GM12878 (cell line): ENCODE results near the gene COL19A1.

Experiments used
- CHD1 ChIP-seq: IDR thresholded peaks from 2 replicates; pipeline ENCODE4 v1.6.1; 2012; ENCODE audit warnings: low read depth, low read length, improper control_type of control experiment
- CHD2 ChIP-seq: IDR thresholded peaks from 2 replicates; pipeline ENCODE4 v1.6.1; 2011; ENCODE audit warnings: low read depth, low read length, improper control_type of control experiment, borderline replicate concordance
- ESRRA ChIP-seq: IDR thresholded peaks from 2 replicates; pipeline ENCODE4 v1.6.1; 2012; ENCODE audit warnings: mild to moderate bottlenecking, low read length, improper control_type of control experiment
- RFX5 ChIP-seq: IDR thresholded peaks from 2 replicates; pipeline ENCODE4 v1.6.1; 2011; ENCODE audit warnings: low read depth, low read length, improper control_type of control experiment
- TF ChIP-seq, protein P1 (sequence below), 3 experiments: IDR thresholded peaks in 2 of 3; conservative IDR thresholded peaks in 1 of 3; 2 replicates each; pipeline ENCODE4 v1.5.1; 2011; ENCODE audit warnings: low read depth in 3 of 3, low read length in 3 of 3, mild to moderate bottlenecking in 3 of 3, control low read depth in 2 of 3, moderate library complexity in 2 of 3, inconsistent platforms in 1 of 3, mixed read lengths in 1 of 3; ENCODE audit not compliant: control insufficient read depth in 2 of 3, insufficient read depth in 1 of 3; ENCODE audit errors: extremely low read depth in 1 of 3

DNA sequence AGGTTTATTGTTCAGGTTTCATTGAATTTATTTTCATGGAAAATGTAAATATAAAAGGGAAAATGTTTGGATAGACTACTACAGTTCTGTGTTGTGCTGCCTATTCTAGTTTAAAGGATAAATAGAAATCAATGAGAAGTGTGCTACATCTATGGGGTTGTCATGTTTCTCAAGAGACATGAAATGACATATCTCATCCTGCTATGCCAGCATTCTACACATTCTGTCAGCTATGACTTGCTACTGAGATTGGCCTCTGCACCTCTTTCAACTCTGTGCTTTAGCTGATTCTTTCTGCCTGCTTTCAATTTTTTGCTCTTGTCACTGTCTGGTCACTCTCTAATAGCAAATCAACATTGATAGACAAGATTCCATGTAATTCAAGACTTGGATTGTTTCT is 33.8 kb upstream of the COL19A1 start:
- TF ChIP-seq CHD2 (no peak), CHD1 (no peak), RFX5 (no peak), ESRRA (no peak)
- TF ChIP-seq, protein P1, sequence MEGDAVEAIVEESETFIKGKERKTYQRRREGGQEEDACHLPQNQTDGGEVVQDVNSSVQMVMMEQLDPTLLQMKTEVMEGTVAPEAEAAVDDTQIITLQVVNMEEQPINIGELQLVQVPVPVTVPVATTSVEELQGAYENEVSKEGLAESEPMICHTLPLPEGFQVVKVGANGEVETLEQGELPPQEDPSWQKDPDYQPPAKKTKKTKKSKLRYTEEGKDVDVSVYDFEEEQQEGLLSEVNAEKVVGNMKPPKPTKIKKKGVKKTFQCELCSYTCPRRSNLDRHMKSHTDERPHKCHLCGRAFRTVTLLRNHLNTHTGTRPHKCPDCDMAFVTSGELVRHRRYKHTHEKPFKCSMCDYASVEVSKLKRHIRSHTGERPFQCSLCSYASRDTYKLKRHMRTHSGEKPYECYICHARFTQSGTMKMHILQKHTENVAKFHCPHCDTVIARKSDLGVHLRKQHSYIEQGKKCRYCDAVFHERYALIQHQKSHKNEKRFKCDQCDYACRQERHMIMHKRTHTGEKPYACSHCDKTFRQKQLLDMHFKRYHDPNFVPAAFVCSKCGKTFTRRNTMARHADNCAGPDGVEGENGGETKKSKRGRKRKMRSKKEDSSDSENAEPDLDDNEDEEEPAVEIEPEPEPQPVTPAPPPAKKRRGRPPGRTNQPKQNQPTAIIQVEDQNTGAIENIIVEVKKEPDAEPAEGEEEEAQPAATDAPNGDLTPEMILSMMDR (IDR thresholded peaks at IDR 0.05 in 2 of 3, conservative IDR thresholded peaks at IDR 0.05 in 1 of 3; ENCODE audit: control insufficient read depth in 2 of 3, extremely low read depth in 1 of 3, insufficient read depth in 1 of 3, low read depth in 3 of 3, low read length in 3 of 3), result no peak
